CD14-positive monocyte (primary cell): ENCODE results near the gene SAFB2. TPM values are rescaled to one million over a fixed set of nuclear protein-coding genes. Genes with fewer than 3 reads are reported as not detected.

Experiments
- DNase-seq, 3 donors: peaks; one replicate each; pipeline ENCODE4 v3.0.0-alpha.2; 2011 to 2022
- H2AFZ ChIP-seq: 2 replicates; pipeline ENCODE4 v1.6.0; 2012; ENCODE audit warnings: mild to moderate bottlenecking, low read depth, low read length, inconsistent platforms; ENCODE audit not compliant: insufficient read depth, poor library complexity, severe bottlenecking
- H3K27ac ChIP-seq, 2 donors: 1 replicate in 1 of 2; 2 replicates in 1 of 2; pipeline ENCODE4 v1.5.1; 2012 to 2013; ENCODE audit warnings: low read length in 2 of 2, control low read depth in 1 of 2, inconsistent platforms in 1 of 2, low read depth in 1 of 2, mild to moderate bottlenecking in 1 of 2
- H3K27me3 ChIP-seq, 2 donors: one replicate each; pipeline versions ENCODE4 v1.6.0 to v1.6.1; 2011 to 2013; ENCODE audit warnings: low read length in 2 of 2; ENCODE audit not compliant: control insufficient read depth in 2 of 2, insufficient read depth in 2 of 2
- H3K36me3 ChIP-seq, 2 donors: replicated peaks in 1 of 2; 1 replicate in 1 of 2; 2 replicates in 1 of 2; pipeline versions ENCODE4 v1.5.1 to v1.6.1; 2012 to 2013; ENCODE audit warnings: low read length in 2 of 2, control low read depth in 1 of 2, inconsistent platforms in 1 of 2, mild to moderate bottlenecking in 1 of 2; ENCODE audit not compliant: insufficient read depth in 2 of 2, control insufficient read depth in 1 of 2
- H3K4me1 ChIP-seq, 2 donors: 1 replicate in 1 of 2; 2 replicates in 1 of 2; pipeline versions ENCODE4 v1.5.1 to v1.6.1; 2012 to 2013; ENCODE audit warnings: low read length in 2 of 2, control low read depth in 1 of 2, inconsistent platforms in 1 of 2, mild to moderate bottlenecking in 1 of 2, moderate library complexity in 1 of 2; ENCODE audit not compliant: insufficient read depth in 2 of 2, control insufficient read depth in 1 of 2
- H3K4me2 ChIP-seq: replicated peaks from 2 replicates; pipeline ENCODE3; 2012; ENCODE audit warnings: low read length, moderate library complexity, mild to moderate bottlenecking; ENCODE audit not compliant: poor library complexity, severe bottlenecking; ENCODE audit errors: extremely low read depth
- H3K4me3 ChIP-seq, 3 experiments: fragments of 200-600 bp in 1 of 3; sonication (generic) in 1 of 3; replicated peaks in 1 of 3; 1 replicate in 2 of 3; 2 replicates in 1 of 3; pipeline ENCODE4 v1.5.1; 2011 to 2013; ENCODE audit warnings: low read length in 3 of 3, mild to moderate bottlenecking in 3 of 3, control low read depth in 2 of 3, low read depth in 2 of 3, inconsistent platforms in 1 of 3, moderate library complexity in 1 of 3
- H3K79me2 ChIP-seq: 2 replicates; pipeline ENCODE4 v1.6.0; 2012; ENCODE audit warnings: mild to moderate bottlenecking, control low read depth, inconsistent platforms, low read length, moderate library complexity; ENCODE audit not compliant: insufficient read depth
- H3K9ac ChIP-seq: 2 replicates; pipeline ENCODE4 v1.6.0; 2017; ENCODE audit warnings: low read length, mild to moderate bottlenecking; ENCODE audit not compliant: insufficient read depth, poor library complexity, severe bottlenecking
- H3K9me3 ChIP-seq, 2 donors: replicated peaks in 1 of 2; 1 replicate in 1 of 2; 2 replicates in 1 of 2; pipeline versions ENCODE4 v1.5.1 to v1.6.1; 2012 to 2013; ENCODE audit warnings: low read length in 2 of 2, control low read depth in 1 of 2; ENCODE audit not compliant: control insufficient read depth in 1 of 2, insufficient read depth in 1 of 2
- H4K20me1 ChIP-seq: 2 replicates; pipeline ENCODE4 v1.6.0; 2012; ENCODE audit warnings: mild to moderate bottlenecking, low read length, control low read depth, moderate library complexity; ENCODE audit not compliant: insufficient read depth
- H3K27ac Mint-ChIP-seq, 7 donors: one replicate each; pipeline ENCODE4 v1.8.0; 2020; ENCODE audit warnings: mild to moderate bottlenecking in 7 of 7, mixed read lengths in 7 of 7, moderate library complexity in 6 of 7, inconsistent platforms in 2 of 7
- H3K27me3 Mint-ChIP-seq, 3 donors: one replicate each; pipeline ENCODE4 v1.8.0; 2021 to 2022; ENCODE audit warnings: low read depth in 3 of 3, mild to moderate bottlenecking in 3 of 3, mixed read lengths in 3 of 3, moderate library complexity in 3 of 3, inconsistent platforms in 1 of 3
- H3K36me3 Mint-ChIP-seq, 2 donors: one replicate each; pipeline ENCODE4 v1.8.0; 2020; ENCODE audit warnings: mixed read lengths in 2 of 2, inconsistent platforms in 1 of 2, mild to moderate bottlenecking in 1 of 2
- H3K4me1 Mint-ChIP-seq: one replicate; pipeline ENCODE4 v1.8.0; 2020; ENCODE audit warnings: mild to moderate bottlenecking, mixed read lengths
- H3K4me3 Mint-ChIP-seq, 2 donors: one replicate each; pipeline ENCODE4 v1.8.0; 2020; ENCODE audit warnings: mild to moderate bottlenecking in 2 of 2, mixed read lengths in 2 of 2, moderate library complexity in 1 of 2
- H3K9me3 Mint-ChIP-seq, 7 donors: one replicate each; pipeline ENCODE4 v1.8.0; 2020 to 2022; ENCODE audit warnings: mixed read lengths in 7 of 7, mild to moderate bottlenecking in 6 of 7, moderate library complexity in 6 of 7, inconsistent platforms in 2 of 7
- WGBS: methylation state at CpG from one replicate; pipeline ENCODE4 v1.1.5; 2013; ENCODE audit warnings: missing lambda C conversion rate; ENCODE audit not compliant: insufficient coverage; 5-methylcytosine and 5-hydroxymethylcytosine counted together
- intact Hi-C, 2 donors: fragments of 100-400 bp; cut with micrococcal nuclease; formaldehyde crosslinking; loops; one replicate each; pipeline versions ENCODE4 v1.15.0 to v1.15.1; 2023
- polyA plus RNA-seq, 3 donors: library from polyadenylated mRNA; depleted of rRNA in 1 of 3; unstranded in 2 of 3; stranded (reverse) in 1 of 3; fragments of 300-500 nt in 2 of 3; fragments of >200 nt in 1 of 3; fragmentation: Illumina TruSeq in 2 of 3; gene quantifications; 1 replicate in 2 of 3; 2 replicates in 1 of 3; pipeline ENCODE4 v1.2.3, GENCODE V29; 2012 to 2021
- TF ChIP-seq, protein P1 (sequence below): fragments of 200-600 bp; IDR thresholded peaks from one replicate; pipeline ENCODE4 v1.8.0; 2022; ENCODE audit warnings: antibody characterized with exemption, mild to moderate bottlenecking

Gene SAFB2
- polyA plus RNA-seq, 3 donors: 7.5 to 53.4 (median 14.7) TPM

DNA sequence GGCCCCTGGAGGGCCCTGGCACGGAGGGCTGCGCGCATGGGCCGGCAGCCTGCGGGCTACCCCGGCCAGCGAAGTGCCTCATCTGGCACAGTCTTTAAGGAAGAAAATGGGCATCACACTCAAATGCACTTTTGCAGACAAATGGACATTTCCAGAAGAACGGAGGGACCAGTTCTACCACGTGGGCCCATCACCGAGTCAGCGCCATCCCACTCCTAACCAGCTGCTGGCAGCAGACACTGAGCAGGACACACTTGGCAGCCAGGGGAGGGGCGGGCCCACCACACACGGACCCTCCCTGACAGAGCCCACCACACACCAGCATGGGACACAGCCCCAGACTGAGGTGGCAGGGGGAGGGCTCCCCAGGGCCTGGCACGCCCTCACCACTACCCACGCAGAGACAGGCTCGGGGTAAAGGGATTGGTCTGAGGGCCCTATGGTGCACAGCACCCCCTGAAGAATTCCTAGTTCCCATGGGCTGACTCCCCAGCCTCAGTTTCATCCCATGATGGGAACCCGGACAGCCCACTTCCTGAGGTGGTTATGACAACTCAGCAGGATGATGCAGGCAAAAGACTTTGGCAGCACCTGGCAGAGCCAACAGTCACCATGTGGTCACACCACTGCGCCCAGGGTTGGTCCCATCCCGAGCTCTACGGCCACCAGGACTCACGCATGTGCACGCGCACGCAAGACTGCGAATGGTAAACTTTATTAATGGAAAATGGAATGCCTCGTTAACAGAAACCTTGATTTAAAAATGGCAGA lies 36.1 kb downstream of the SAFB2 start:
- no peak overlapping the region for H3K4me3 Mint-ChIP-seq
- WGBS: 47% methylated on average over 19 of the region's 26 CpGs
- no peaks in the 10 kb centered on the region for H3K4me1 ChIP-seq
- H3K9me3 ChIP-seq: no peaks in the 10 kb centered on the region
- H3K27me3 ChIP-seq: no peaks in the 10 kb centered on the region
- H4K20me1 ChIP-seq: peaks cover 66% of the 10 kb centered on the region
- H3K4me3 ChIP-seq: no peak overlapping the region
- H3K27ac Mint-ChIP-seq: no peak overlapping the region
- no peaks in the 10 kb centered on the region for H3K79me2 ChIP-seq
- H3K4me2 ChIP-seq: no peak overlapping the region
- H3K9ac ChIP-seq: no peak overlapping the region
- peaks cover 55 to 73% of the 10 kb centered on the region in 2 donors for H3K36me3 Mint-ChIP-seq
- H3K27me3 Mint-ChIP-seq: no peaks in the 10 kb centered on the region
- TF ChIP-seq, protein P1, sequence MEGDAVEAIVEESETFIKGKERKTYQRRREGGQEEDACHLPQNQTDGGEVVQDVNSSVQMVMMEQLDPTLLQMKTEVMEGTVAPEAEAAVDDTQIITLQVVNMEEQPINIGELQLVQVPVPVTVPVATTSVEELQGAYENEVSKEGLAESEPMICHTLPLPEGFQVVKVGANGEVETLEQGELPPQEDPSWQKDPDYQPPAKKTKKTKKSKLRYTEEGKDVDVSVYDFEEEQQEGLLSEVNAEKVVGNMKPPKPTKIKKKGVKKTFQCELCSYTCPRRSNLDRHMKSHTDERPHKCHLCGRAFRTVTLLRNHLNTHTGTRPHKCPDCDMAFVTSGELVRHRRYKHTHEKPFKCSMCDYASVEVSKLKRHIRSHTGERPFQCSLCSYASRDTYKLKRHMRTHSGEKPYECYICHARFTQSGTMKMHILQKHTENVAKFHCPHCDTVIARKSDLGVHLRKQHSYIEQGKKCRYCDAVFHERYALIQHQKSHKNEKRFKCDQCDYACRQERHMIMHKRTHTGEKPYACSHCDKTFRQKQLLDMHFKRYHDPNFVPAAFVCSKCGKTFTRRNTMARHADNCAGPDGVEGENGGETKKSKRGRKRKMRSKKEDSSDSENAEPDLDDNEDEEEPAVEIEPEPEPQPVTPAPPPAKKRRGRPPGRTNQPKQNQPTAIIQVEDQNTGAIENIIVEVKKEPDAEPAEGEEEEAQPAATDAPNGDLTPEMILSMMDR: no peak
- no peak overlapping the region for H3K27ac ChIP-seq
- H2AFZ ChIP-seq: no peak overlapping the region
- no peak for DNase-seq
- H3K4me1 Mint-ChIP-seq: peaks cover 7% of the 10 kb centered on the region
- H3K9me3 Mint-ChIP-seq: no peaks in the 10 kb centered on the region
- intact Hi-C loops: no loop called here
- peaks cover 50 to 69% of the 10 kb centered on the region in 2 donors for H3K36me3 ChIP-seq

DNA sequence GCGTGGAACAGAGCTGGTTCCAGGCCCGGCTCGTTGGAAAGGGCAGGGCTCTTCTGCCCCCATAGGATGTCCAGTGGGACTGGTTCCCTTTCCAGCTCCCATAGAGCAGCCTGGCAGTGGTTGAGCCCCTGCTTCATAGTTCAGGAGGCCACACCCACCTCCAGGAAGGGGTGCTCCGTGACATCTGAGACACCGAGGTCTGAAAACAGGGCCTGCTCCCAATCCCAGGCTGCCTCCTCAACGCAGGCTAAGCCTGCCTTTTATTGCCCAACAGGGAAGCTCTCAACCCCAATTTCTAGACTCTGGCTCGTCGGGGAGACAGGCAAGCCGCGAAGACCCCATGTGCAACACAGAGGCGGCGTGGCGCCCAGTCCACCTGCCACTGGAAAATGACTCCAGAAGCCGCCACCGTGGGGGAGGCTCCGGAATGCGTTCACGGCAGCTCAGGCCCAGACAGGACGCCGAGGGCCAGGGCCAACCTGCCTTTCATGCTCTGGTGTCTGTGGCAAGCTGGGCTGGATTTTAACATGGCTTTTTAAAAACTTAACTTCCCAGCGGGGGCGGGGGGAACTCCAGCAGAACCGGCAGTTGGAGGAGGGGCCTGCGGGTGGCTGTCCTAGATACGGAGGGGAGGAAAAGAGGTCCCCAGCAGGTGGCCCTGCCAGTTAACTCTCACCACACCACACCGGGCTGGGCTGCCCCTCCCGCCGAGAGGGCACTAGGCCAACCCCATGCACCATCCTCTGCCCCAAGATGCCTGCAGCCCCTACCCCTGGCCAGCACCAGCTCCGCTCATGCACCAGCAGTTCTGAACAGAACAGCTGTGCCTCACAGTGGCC lies 36.9 kb downstream of the SAFB2 start:
- peaks cover 7% of the 10 kb centered on the region for H3K4me1 Mint-ChIP-seq
- no peak overlapping the region for H2AFZ ChIP-seq
- H3K9ac ChIP-seq: no peak overlapping the region

More for the DNA sequence above, 36.9 kb downstream of the SAFB2 start:
- H3K27me3 ChIP-seq: no peaks in the 10 kb centered on the region
- Mint-ChIP-seq H3K27me3 (no peaks in the 10 kb centered on the region), H3K27ac (peak overlapping the region in 6 of 7 donors; percentile 15 to 73 (median 60)), H3K9me3 (no peaks in the 10 kb centered on the region), H3K36me3 (peaks cover 50 to 70% of the 10 kb centered on the region in 2 donors), H3K4me3 (no peak overlapping the region)
- H4K20me1 ChIP-seq: peaks cover 61% of the 10 kb centered on the region
- H3K4me1 ChIP-seq: no peaks in the 10 kb centered on the region
- intact Hi-C loops: no loop called here
- 17% methylated on average over 21 of the region's 29 CpGs for WGBS
- no peak overlapping the region for H3K4me3 ChIP-seq
- peaks cover 44 to 61% of the 10 kb centered on the region in 2 donors for H3K36me3 ChIP-seq
- peak overlapping the region in 1 of 2 donors; percentile 41 for H3K27ac ChIP-seq
- no peak overlapping the region for H3K4me2 ChIP-seq
- no peak for DNase-seq
- no peaks in the 10 kb centered on the region for H3K9me3 ChIP-seq
- H3K79me2 ChIP-seq: no peaks in the 10 kb centered on the region
- TF ChIP-seq, protein P1: no peak
